Heart left ventricle (tissue), 16 donors: ENCODE results near the gene JMJD7. TPM values are rescaled to one million over a fixed set of nuclear protein-coding genes. Genes with fewer than 3 reads are reported as not detected.

Experiments
- ATAC-seq, 4 donors: fragments of 200-7000 bp; cut with Tn5 transposase; one replicate each; pipeline ENCODE4 v1.9.1; 2020 to 2022; ENCODE audit warnings: moderate library complexity in 4 of 4, mild to moderate bottlenecking in 3 of 4, moderate number of reproducible peaks in 1 of 4
- DNase-seq, 5 donors: peaks; one replicate each; pipeline ENCODE4 v3.0.0-alpha.2; 2020
- H3K27ac ChIP-seq, 12 donors: fragments of 200-600 bp; sonication (generic) in 4 of 12; one replicate each; pipeline versions ENCODE4 v1.5.0 to v1.8.0; 2016 to 2022; ENCODE audit warnings: mild to moderate bottlenecking in 2 of 12
- H3K27me3 ChIP-seq, 9 donors: fragments of 200-600 bp; sonication (generic) in 2 of 9; one replicate each; pipeline versions ENCODE4 v1.5.1 to v1.8.0; 2016 to 2022; ENCODE audit warnings: mild to moderate bottlenecking in 3 of 9
- H3K36me3 ChIP-seq, 9 donors: fragments of 200-600 bp; sonication (generic) in 2 of 9; one replicate each; pipeline versions ENCODE4 v1.5.0 to v1.8.0; 2018 to 2022; ENCODE audit warnings: mild to moderate bottlenecking in 2 of 9
- H3K4me1 ChIP-seq, 12 donors: fragments of 200-600 bp; sonication (generic) in 4 of 12; one replicate each; pipeline versions ENCODE4 v1.5.0 to v1.8.0; 2016 to 2022; ENCODE audit warnings: mild to moderate bottlenecking in 3 of 12
- H3K4me3 ChIP-seq, 12 donors: fragments of 200-600 bp; sonication (generic) in 4 of 12; one replicate each; pipeline versions ENCODE4 v1.5.0 to v1.8.0; 2017 to 2022; ENCODE audit warnings: mild to moderate bottlenecking in 9 of 12, moderate library complexity in 4 of 12
- H3K9me3 ChIP-seq, 12 donors: fragments of 200-600 bp; sonication (generic) in 4 of 12; one replicate each; pipeline versions ENCODE4 v1.5.0 to v1.8.0; 2016 to 2022; ENCODE audit warnings: mild to moderate bottlenecking in 1 of 12
- POLR2A ChIP-seq, 2 donors: fragments of 450-650 bp; IDR thresholded peaks; one replicate each; pipeline ENCODE4 v1.6.1; 2017; ENCODE audit warnings: antibody characterized with exemption in 2 of 2, mild to moderate bottlenecking in 2 of 2, moderate library complexity in 2 of 2
- WGBS, 4 donors: extraction: QIAGEN DNeasy Blood & Tissue Kit in 2 of 4; methylation state at CpG; one replicate each; pipeline versions ENCODE4 v1.1.5 to v1.1.7; 2013 to 2018; 5-methylcytosine and 5-hydroxymethylcytosine counted together
- intact Hi-C, 10 donors: fragments of 100-400 bp; cut with DNase I; formaldehyde crosslinking; loops; one replicate each; pipeline versions ENCODE4 v1.11.1 to v1.14.2; 2022
- polyA plus RNA-seq, 2 donors: library from polyadenylated mRNA; stranded (reverse); fragments of 200-250 nt; gene quantifications; one replicate each; pipeline ENCODE4 v1.2.3, GENCODE V29; 2013
- total RNA-seq, 9 donors: library from RNA; depleted of rRNA in 2 of 9; stranded (reverse); fragments of >200 nt in 2 of 9; fragmentation: NEBNext Ultra II Directional in 3 of 9; extraction: Animal tissue kit (Norgen Biotek cat#: 25700) in 3 of 9; gene quantifications; one replicate each; pipeline versions ENCODE4 v1.1.0 to v1.2.4, GENCODE V29; 2016 to 2023
- TF ChIP-seq, protein P1 (sequence below), 12 donors: fragments of 200-600 bp; sonication (generic) in 4 of 12; IDR thresholded peaks; one replicate each; pipeline versions ENCODE4 v1.5.0 to v1.8.0; 2018 to 2022; ENCODE audit warnings: antibody characterized with exemption in 12 of 12, mild to moderate bottlenecking in 5 of 12
- donor health status: ischemic (EF 13 %, LVEDD 7.1; RV severe dilation, severe dysfunction).
- donor health status: healthy with polysubstance abuse.
- donor health status: DM: no; HTN: yes; CAD: no.
- donor health status: DM: no; HTN: no; CAD: no.
- donor health status: ischemic (EF 25% LVEDD 6.9; RV normal size, moderate dysfunction).
- donor health status: ischemic (EF 25% LVEDD 5.7; RV mildly dilated, moderate dysfunction).
- donor health status: healthy.
- donor health status: DM: yes; HTN: yes; CAD: no.
- donor health status: ischemic (EF 35%, LVEDD 5.7; RV mildly dilated, moderate dysfunction).
- donor health status: nonischemic (EF 11% LVEDD 7.7; RV severe dilation, severe dysfunction).
- donor health status: DM: yes; HTN: yes; CAD: no.
- donor health status: PGD.
- donor health status: ischemic (EF 29% LVEDD 5.4; RV normal size, mild dysfunction).
- donor health status: nonischemic (EF 23%, LVEDD 6.1; RV moderate dilation, normal function).

Gene JMJD7
- total and polyA plus RNA-seq, 11 donors, result 5.4 to 20.6 (median 11.8) TPM

- 53 to 63% (median 57%) methylated on average over 10 to 11 of the region's 11 CpGs for WGBS, 4 donors
- no peak for ATAC-seq
- DNase-seq, result no peak
- no peak overlapping the region for H3K4me3 ChIP-seq
- peaks cover 0 to 31% (median 25%) of the 10 kb centered on the region in 9 donors for H3K36me3 ChIP-seq
- TF ChIP-seq, protein P1, sequence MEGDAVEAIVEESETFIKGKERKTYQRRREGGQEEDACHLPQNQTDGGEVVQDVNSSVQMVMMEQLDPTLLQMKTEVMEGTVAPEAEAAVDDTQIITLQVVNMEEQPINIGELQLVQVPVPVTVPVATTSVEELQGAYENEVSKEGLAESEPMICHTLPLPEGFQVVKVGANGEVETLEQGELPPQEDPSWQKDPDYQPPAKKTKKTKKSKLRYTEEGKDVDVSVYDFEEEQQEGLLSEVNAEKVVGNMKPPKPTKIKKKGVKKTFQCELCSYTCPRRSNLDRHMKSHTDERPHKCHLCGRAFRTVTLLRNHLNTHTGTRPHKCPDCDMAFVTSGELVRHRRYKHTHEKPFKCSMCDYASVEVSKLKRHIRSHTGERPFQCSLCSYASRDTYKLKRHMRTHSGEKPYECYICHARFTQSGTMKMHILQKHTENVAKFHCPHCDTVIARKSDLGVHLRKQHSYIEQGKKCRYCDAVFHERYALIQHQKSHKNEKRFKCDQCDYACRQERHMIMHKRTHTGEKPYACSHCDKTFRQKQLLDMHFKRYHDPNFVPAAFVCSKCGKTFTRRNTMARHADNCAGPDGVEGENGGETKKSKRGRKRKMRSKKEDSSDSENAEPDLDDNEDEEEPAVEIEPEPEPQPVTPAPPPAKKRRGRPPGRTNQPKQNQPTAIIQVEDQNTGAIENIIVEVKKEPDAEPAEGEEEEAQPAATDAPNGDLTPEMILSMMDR (IDR thresholded peaks at IDR 0.05), result no peak
- no peak for TF ChIP-seq POLR2A (IDR thresholded peaks at IDR 0.05)
- H3K4me1 ChIP-seq, result no peaks in the 10 kb centered on the region
- intact Hi-C loops, result no loop called here
- H3K27me3 ChIP-seq, result peaks cover 0 to 4% (median 0%) of the 10 kb centered on the region in 9 donors
- no peaks in the 10 kb centered on the region for H3K9me3 ChIP-seq
- H3K27ac ChIP-seq, result no peak overlapping the region
Measured at GRCh38 chr15:41851167-41851523, 23.3 kb downstream of the JMJD7 start.

DNA sequence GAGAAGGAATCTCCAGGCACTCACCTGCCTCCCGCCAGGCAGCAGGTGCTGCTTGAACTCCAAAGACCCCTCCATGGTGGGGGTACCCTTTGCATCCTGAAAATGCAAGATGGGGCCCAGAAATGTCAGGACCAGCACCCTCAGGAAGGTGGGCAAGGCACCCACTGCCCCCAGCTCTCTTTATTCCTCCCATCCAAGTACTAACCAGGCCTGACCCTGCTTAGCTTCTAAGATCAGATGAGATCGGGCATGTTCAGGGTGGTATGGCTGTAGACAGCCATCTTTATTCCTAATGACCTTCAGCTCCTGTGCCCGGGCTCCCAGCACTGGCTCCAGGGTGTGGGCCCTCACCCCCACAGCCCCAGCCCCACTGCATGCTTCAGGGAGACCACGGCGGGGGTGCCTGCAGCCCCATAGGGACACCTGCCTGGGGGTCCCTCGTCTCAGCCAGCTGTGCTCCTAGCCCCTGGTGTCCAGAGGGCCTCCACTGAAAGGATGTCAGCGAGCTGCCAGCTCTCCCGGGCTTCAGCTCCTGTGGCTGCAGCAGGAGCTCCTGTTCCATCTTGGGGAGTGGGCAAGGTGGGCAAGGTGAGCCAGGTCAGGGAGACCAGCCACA lies 24.0 kb downstream of the JMJD7 start:
- TF ChIP-seq POLR2A (IDR thresholded peaks at IDR 0.05), result no peak
- TF ChIP-seq, protein P1 (IDR thresholded peaks at IDR 0.05), result no peak
- no peaks in the 10 kb centered on the region for H3K4me1 ChIP-seq
- peaks cover 0 to 4% (median 0%) of the 10 kb centered on the region in 9 donors for H3K27me3 ChIP-seq
- no peak for DNase-seq
- no peak for ATAC-seq
- H3K4me3 ChIP-seq, result no peak overlapping the region
- intact Hi-C loops, result no loop called here
- H3K27ac ChIP-seq, result no peak overlapping the region
- H3K36me3 ChIP-seq, result peaks cover 0 to 24% (median 18%) of the 10 kb centered on the region in 9 donors
- H3K9me3 ChIP-seq, result no peaks in the 10 kb centered on the region
- 87 to 90% (median 88%) methylated on average over 6 to 8 of the region's 8 CpGs for WGBS, 4 donors

DNA sequence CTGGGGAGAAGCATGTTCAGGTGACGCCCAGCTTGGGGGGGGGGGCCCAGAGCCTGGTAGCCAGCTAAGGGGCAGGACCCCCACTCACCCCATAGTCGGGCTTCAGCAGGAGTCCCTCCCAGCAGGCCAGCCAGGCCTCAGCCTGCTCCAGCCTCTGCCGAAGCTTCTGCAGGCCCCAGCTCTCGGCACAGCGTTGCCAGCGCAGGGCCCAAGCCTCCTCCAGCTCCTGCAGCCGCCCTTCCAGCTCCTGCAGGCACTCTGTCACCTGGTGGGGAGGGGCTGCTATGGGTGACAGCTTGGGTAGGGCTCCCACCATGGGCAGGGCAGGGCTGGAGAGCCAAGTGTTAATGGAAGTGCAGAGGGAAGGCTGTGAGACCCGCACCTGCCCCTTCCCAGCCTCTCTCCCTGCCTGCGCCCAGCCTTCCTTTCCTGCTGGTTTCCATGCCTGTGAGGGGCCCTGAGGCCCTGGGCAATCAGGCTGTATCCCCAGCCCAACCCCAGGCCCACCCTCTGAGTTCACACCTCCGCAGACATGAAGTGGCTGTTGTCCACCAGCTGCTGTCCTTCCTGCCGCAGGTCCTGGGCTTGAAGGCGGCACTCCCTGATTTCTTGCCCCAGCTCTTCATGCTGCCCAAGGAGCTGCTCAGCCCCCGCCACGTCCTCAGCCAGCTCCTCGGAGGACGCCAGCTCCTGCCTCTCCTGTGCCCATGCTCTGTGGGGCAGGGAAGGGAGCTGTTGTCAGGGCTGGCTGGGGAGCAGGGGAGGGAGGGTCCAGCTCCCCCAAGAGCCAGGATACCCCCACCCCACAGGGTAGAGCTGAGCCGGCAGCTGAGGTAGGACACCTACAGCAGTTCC lies 25.1 kb downstream of the JMJD7 start:
- intact Hi-C loops, result no loop called here
- TF ChIP-seq POLR2A (IDR thresholded peaks at IDR 0.05), result no peak
- TF ChIP-seq, protein P1 (IDR thresholded peaks at IDR 0.05), result no peak
- Histone ChIP-seq H3K4me1 (no peaks in the 10 kb centered on the region), H3K36me3 (peaks cover 0 to 13% (median 7%) of the 10 kb centered on the region in 9 donors), H3K9me3 (no peaks in the 10 kb centered on the region), H3K27me3 (peaks cover 0 to 4% (median 0%) of the 10 kb centered on the region in 9 donors), H3K4me3 (no peak overlapping the region), H3K27ac (no peak overlapping the region)
- ATAC-seq (no peak), DNase-seq (no peak)
- WGBS, 4 donors, result 81 to 91% (median 85%) methylated on average over 4 to 17 of the region's 17 CpGs

GRCh38 chr15:41853831-41854230 lies 25.9 kb downstream of the JMJD7 start:
- peaks cover 0 to 4% (median 0%) of the 10 kb centered on the region in 9 donors for H3K36me3 ChIP-seq
- no peaks in the 10 kb centered on the region for H3K9me3 ChIP-seq
- WGBS, 4 donors, result 74 to 90% (median 88%) methylated on average over 9 to 10 of the region's 10 CpGs
- intact Hi-C loops, result no loop called here
- ATAC-seq, result no peak
- no peak for DNase-seq
- H3K27me3 ChIP-seq, result peaks cover 0 to 4% (median 0%) of the 10 kb centered on the region in 9 donors
- no peak for TF ChIP-seq POLR2A (IDR thresholded peaks at IDR 0.05)
- TF ChIP-seq, protein P1 (IDR thresholded peaks at IDR 0.05), result no peak
- no peaks in the 10 kb centered on the region for H3K4me1 ChIP-seq
- H3K4me3 ChIP-seq, result no peak overlapping the region
- no peak overlapping the region for H3K27ac ChIP-seq
